ENCODE results near the gene UGT2B10.

UGT2B10 gene

GRCh38 chr4:68871809-68872642 lies 56.2 kb downstream of the UGT2B10 start:
- no peak for DNase-seq (ENCODE audit: low spot score)

GRCh38 chr4:68872643-68873502 lies 57.1 kb downstream of the UGT2B10 start:
- no peak for DNase-seq (ENCODE audit: low spot score)

- DNase-seq (ENCODE audit: low spot score): no peak
These were observed 58.7 kb downstream of the UGT2B10 start for GRCh38 chr4:68874507-68874906.

- no peak for DNase-seq (ENCODE audit: low spot score)
These were observed 61.8 kb downstream of the UGT2B10 start for GRCh38 chr4:68877555-68877954.

GRCh38 chr4:68878048-68878447 lies 62.3 kb downstream of the UGT2B10 start:
- no peak for DNase-seq (ENCODE audit: low spot score)
